Panc1 (cell line): Measurements from ENCODE around the gene MAN2A2. TPM values are rescaled to one million over a fixed set of nuclear protein-coding genes. Genes with fewer than 3 reads are reported as not detected.

Experiments used
- ATAC-seq: fragments of 200-7000 bp; cut with Tn5 transposase; 2 replicates; pipeline ENCODE4 v1.9.1; 2020; ENCODE audit warnings: mild to moderate bottlenecking, moderate library complexity
- Bru-seq: library from RNA; stranded (reverse); fragments of 400-500 nt; gene quantifications from one replicate; lab custom pipeline; 2021; lab: Mats Ljungman, UMichigan
- BruChase-seq, 2 experiments: library from RNA; stranded (reverse); fragments of 400-500 nt; gene quantifications; one replicate each; lab custom pipeline; 2021; lab: Mats Ljungman, UMichigan
- BruUV-seq: library from RNA; stranded (reverse); fragments of 400-500 nt; replicated peaks from 2 replicates; lab custom pipeline; 2021; lab: Mats Ljungman, UMichigan
- CTCF ChIA-PET: fragments of 300-600 bp; sonication (Branson Sonifier 250); formaldehyde crosslinking; loops from one replicate; lab custom pipeline; 2022; ENCODE audit warnings: antibody characterized with exemption; lab: Charles Lee
- POLR2A ChIA-PET: fragments of 300-600 bp; sonication (Branson Sonifier 250); formaldehyde crosslinking; loops from one replicate; lab custom pipeline; 2022; ENCODE audit warnings: antibody characterized with exemption; lab: Charles Lee
- DNase-seq: peaks from one replicate; pipeline ENCODE4 v3.0.0-alpha.2; 2010; ENCODE audit warnings: low read depth, low spot score
- H3K27ac ChIP-seq: 2 replicates; pipeline ENCODE4 v1.5.1; 2011; ENCODE audit warnings: mild to moderate bottlenecking, low read length, inconsistent platforms
- H3K27me3 ChIP-seq: fragments of 200-500 bp; sonication (Bioruptor generic); 2 replicates; pipeline ENCODE4 v1.6.0; 2014; ENCODE audit warnings: low read length, inconsistent platforms; ENCODE audit not compliant: control insufficient read depth, insufficient read depth
- H3K36me3 ChIP-seq: fragments of 200-500 bp; sonication (Bioruptor generic); 2 replicates; pipeline ENCODE4 v1.5.1; 2014; ENCODE audit warnings: inconsistent platforms, mild to moderate bottlenecking, low read length, moderate library complexity; ENCODE audit not compliant: control insufficient read depth, insufficient read depth
- H3K4me1 ChIP-seq: 2 replicates; pipeline ENCODE4 v1.5.1; 2011; ENCODE audit warnings: inconsistent platforms, mild to moderate bottlenecking, low read length, moderate library complexity; ENCODE audit not compliant: control insufficient read depth, insufficient read depth
- H3K4me3 ChIP-seq, 2 experiments: 2 replicates each; pipeline ENCODE4 v1.5.1; 2011 to 2012; ENCODE audit warnings: low read depth in 2 of 2, low read length in 2 of 2, mild to moderate bottlenecking in 2 of 2, inconsistent platforms in 1 of 2, moderate library complexity in 1 of 2
- H3K9me3 ChIP-seq: fragments of 200-500 bp; sonication (Bioruptor generic); 2 replicates; pipeline ENCODE4 v1.5.1; 2014; ENCODE audit warnings: low read depth, mild to moderate bottlenecking, inconsistent platforms, low read length, moderate library complexity; ENCODE audit not compliant: control insufficient read depth, insufficient read depth
- POLR2AphosphoS5 ChIP-seq: IDR thresholded peaks from 2 replicates; pipeline ENCODE4 v1.6.1; 2012; ENCODE audit warnings: mild to moderate bottlenecking, low read depth, low read length, moderate library complexity
- SIN3A ChIP-seq: IDR thresholded peaks from 2 replicates; pipeline ENCODE4 v1.6.1; 2012; ENCODE audit warnings: low read depth, mild to moderate bottlenecking, low read length, moderate library complexity, borderline replicate concordance; ENCODE audit not compliant: insufficient read depth
- TCF7L2 ChIP-seq: IDR thresholded peaks from 2 replicates; pipeline ENCODE4 v1.6.1; 2011; ENCODE audit warnings: mild to moderate bottlenecking, low read depth, low read length, inconsistent platforms
- in situ Hi-C: cut with HindIII; loops from 2 replicates; pipeline ENCODE4 v1.10.0; 2016; ENCODE audit warnings: low sequenced_read_pairs, low pct_unique_long_range_greater_than_20kb
- intact Hi-C: fragments of 100-400 bp; cut with micrococcal nuclease; formaldehyde crosslinking; loops from one replicate; pipeline ENCODE4 v1.10.0; 2022; ENCODE audit not compliant: unreplicated experiment
- long read RNA-seq: library from polyadenylated mRNA; unstranded; transcript quantifications from one replicate; pipeline ENCODE4 v2.0.0, GENCODE V29; 2021; ENCODE audit not compliant: unreplicated experiment
- polyA plus RNA-seq: library from polyadenylated mRNA; unstranded; fragments of >200 nt; gene quantifications from one replicate; pipeline ENCODE4 v1.2.1, GENCODE V29; 2012; ENCODE audit warnings: missing spikeins; ENCODE audit not compliant: insufficient read length
- total RNA-seq: library from RNA; stranded (reverse); gene quantifications from one replicate; pipeline ENCODE4 v1.2.1, GENCODE V29; 2021; ENCODE audit not compliant: unreplicated experiment
- TF ChIP-seq, protein P1 (sequence below): fragments of 450-650 bp; IDR thresholded peaks from 2 replicates; pipeline ENCODE4 v1.5.1; 2017; ENCODE audit warnings: mild to moderate bottlenecking
- TF ChIP-seq, protein P2 (sequence below), 2 experiments: IDR thresholded peaks; 2 replicates each; pipeline ENCODE4 v1.6.1; 2011 to 2012; ENCODE audit warnings: low read depth in 2 of 2, control low read depth in 1 of 2, low read length in 1 of 2, mild to moderate bottlenecking in 1 of 2, moderate library complexity in 1 of 2; ENCODE audit not compliant: insufficient read depth in 1 of 2

Gene MAN2A2
- total RNA-seq, result 77.2 TPM
- polyA plus RNA-seq, result 102 TPM
- percentile 59 among the genes with signal in this experiment for Bru-seq, nascent RNA
- BruChase-seq, experiment 1, labeled RNA remaining after a 2-hour chase, result percentile 74 among the genes with signal in this experiment
- percentile 76 among the genes with signal in this experiment for BruChase-seq, experiment 2, labeled RNA remaining after a 6-hour chase
- long read RNA-seq, partial matches to known transcripts, result 62 of 76 reads
- long read RNA-seq, other reads (novel, unspliced or antisense), result 12 of 76 reads

DNA sequence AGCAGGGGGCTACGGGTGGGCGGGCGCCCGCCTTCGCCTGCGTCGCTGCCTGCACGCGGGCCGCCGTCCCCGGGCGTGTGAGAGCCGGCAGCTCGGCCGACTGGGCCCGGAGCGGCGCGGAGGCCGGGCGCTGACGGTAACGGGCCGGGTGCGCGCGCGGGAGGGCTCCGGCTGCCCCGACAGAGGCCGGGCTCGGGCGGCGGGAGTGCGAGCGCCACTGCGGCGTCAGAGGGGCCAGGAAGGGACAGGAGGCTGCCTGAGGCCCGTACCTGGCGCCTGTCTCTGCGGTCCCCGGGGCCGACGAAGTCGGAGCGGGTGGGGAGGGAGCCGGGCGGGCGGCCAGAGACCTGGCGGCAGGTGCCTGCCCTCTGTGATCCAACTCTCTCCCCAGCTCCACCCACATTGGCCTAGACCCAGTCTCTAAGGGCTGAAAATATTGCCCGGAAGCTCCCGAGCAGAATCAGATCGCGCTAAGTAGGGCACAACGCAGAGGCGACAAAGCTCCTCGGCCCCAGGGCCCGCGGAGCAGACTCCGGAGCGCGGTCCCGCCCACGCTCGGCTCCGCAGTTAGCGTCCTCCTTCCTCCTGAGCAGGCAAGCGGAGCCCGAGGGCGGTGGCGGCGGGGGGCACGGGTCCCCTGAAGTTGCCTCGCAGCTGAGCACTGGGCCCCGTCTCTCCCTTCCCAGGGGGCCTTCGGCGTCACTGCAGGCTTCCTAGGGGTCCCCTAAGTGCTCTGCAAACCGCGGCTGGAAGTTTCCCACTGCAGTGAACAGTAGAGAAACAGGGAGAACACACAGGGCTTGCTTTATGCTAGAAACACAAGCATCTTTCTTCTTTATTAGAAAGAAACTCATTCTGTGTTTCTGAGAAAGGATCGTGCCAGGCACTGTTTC lies at the start of gene MAN2A2:
MAN2A2 (plus strand) TSS at position 463 of the 893 bp plus-strand sequence. CDS start 906 bp downstream, outside the sequence.
- intact Hi-C loops (no loop called here), in situ Hi-C loops (no loop called here)
- peaks cover 12% of the 10 kb centered on the region for H3K4me1 ChIP-seq
- peak within 1 kb of the TSS; percentile 94 for H3K27ac ChIP-seq
- ChIA-PET POLR2A (no interaction called here), CTCF (interaction anchor here (0.5 to 3.1 kb wide), 4 partner anchors 8 to 53 kb away, joined by 3 to 16 read pairs (median 4); partner anchors contain the start of gene HDDC3)
- no TSS peak for BruUV-seq
- H3K4me3 ChIP-seq, result peak within 1 kb of the TSS; percentile 70 to 77
- H3K27me3 ChIP-seq, result no peaks in the 10 kb centered on the region
- H3K9me3 ChIP-seq, result no peaks in the 10 kb centered on the region
- H3K36me3 ChIP-seq, result 0 out of 2 replicates have a peak, but pooled peaks cover 5% of the 10 kb centered on the region
- TF ChIP-seq POLR2AphosphoS5, result no peak
- TF ChIP-seq, protein P1, sequence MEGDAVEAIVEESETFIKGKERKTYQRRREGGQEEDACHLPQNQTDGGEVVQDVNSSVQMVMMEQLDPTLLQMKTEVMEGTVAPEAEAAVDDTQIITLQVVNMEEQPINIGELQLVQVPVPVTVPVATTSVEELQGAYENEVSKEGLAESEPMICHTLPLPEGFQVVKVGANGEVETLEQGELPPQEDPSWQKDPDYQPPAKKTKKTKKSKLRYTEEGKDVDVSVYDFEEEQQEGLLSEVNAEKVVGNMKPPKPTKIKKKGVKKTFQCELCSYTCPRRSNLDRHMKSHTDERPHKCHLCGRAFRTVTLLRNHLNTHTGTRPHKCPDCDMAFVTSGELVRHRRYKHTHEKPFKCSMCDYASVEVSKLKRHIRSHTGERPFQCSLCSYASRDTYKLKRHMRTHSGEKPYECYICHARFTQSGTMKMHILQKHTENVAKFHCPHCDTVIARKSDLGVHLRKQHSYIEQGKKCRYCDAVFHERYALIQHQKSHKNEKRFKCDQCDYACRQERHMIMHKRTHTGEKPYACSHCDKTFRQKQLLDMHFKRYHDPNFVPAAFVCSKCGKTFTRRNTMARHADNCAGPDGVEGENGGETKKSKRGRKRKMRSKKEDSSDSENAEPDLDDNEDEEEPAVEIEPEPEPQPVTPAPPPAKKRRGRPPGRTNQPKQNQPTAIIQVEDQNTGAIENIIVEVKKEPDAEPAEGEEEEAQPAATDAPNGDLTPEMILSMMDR, result no peak
- TF ChIP-seq SIN3A, result 0 out of 2 replicates have a peak, but pooled peaks have one; percentile 32
- ATAC-seq (peak; percentile 68), DNase-seq (no peak)

DNA sequence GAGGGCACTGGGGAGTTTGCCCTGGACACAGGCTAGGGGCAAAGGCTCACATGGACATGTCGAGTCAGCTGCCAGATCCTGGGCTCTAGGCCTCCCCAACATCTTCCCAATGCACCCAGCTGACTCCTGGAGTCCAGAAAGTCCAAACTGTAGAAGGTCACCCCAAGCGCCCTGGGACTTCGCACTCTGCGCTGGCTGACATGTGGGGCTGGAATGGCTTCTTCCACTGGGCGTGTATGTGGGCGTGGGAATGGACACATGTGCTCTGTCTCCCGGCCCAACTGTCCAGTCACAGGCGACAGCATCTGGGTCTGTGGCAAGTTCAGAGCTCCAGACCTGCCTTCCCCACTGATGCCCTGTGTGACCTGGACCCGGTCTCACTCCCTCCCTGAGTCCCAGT lies 48.0 kb upstream of the MAN2A2 start:
- H3K9me3 ChIP-seq, result no peaks in the 10 kb centered on the region
- H3K4me3 ChIP-seq, result no peak overlapping the region
- ChIA-PET CTCF (interaction anchor here (0.6 kb wide), 1 partner anchor 10 kb away, joined by 3 read pairs; no protein-coding TSS in a partner anchor), POLR2A (interaction anchor here (0.6 kb wide), 1 partner anchor 9 kb away, joined by 7 read pairs; no protein-coding TSS in a partner anchor)
- in situ Hi-C loops, result no loop called here
- peaks cover 8% of the 10 kb centered on the region for H3K4me1 ChIP-seq
- no peaks in the 10 kb centered on the region for H3K27me3 ChIP-seq
- intact Hi-C loops, result no loop called here
- H3K36me3 ChIP-seq, result no peaks in the 10 kb centered on the region
- DNase-seq (no peak), ATAC-seq (no peak)
- TF ChIP-seq, protein P1, result no peak
- TF ChIP-seq TCF7L2 (no peak), SIN3A (no peak), POLR2AphosphoS5 (no peak)
- TF ChIP-seq, protein P2, sequence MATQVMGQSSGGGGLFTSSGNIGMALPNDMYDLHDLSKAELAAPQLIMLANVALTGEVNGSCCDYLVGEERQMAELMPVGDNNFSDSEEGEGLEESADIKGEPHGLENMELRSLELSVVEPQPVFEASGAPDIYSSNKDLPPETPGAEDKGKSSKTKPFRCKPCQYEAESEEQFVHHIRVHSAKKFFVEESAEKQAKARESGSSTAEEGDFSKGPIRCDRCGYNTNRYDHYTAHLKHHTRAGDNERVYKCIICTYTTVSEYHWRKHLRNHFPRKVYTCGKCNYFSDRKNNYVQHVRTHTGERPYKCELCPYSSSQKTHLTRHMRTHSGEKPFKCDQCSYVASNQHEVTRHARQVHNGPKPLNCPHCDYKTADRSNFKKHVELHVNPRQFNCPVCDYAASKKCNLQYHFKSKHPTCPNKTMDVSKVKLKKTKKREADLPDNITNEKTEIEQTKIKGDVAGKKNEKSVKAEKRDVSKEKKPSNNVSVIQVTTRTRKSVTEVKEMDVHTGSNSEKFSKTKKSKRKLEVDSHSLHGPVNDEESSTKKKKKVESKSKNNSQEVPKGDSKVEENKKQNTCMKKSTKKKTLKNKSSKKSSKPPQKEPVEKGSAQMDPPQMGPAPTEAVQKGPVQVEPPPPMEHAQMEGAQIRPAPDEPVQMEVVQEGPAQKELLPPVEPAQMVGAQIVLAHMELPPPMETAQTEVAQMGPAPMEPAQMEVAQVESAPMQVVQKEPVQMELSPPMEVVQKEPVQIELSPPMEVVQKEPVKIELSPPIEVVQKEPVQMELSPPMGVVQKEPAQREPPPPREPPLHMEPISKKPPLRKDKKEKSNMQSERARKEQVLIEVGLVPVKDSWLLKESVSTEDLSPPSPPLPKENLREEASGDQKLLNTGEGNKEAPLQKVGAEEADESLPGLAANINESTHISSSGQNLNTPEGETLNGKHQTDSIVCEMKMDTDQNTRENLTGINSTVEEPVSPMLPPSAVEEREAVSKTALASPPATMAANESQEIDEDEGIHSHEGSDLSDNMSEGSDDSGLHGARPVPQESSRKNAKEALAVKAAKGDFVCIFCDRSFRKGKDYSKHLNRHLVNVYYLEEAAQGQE (IDR thresholded peaks at IDR 0.05; ENCODE audit: insufficient read depth in 1 of 2, low read depth in 2 of 2, low read length in 1 of 2), result no peak
- H3K27ac ChIP-seq, result no peak overlapping the region
- BruUV-seq, result no TSS peak
